ENCODE results near the gene MED15. TPM values are rescaled to one million over a fixed set of nuclear protein-coding genes. Genes with fewer than 3 reads are reported as not detected.

The MED15 gene
- total and polyA plus RNA-seq, 2 of the 8 experiments (the other 6 are each of a cell fraction or from before 2014, with no cell fraction given), result 28.3 to 57.1 TPM

GRCh38 chr22:20542055-20542454 lies 34.6 kb downstream of the MED15 start (continued):
- no peak for TF ChIP-seq EGR1 (IDR thresholded peaks at IDR 0.05; ENCODE audit: borderline replicate concordance, low read depth, low read length)
- no peak for TF ChIP-seq SP1 (IDR thresholded peaks at IDR 0.05; ENCODE audit: low read depth, low read length)
- no peak for TF ChIP-seq POLR2AphosphoS5 (IDR thresholded peaks at IDR 0.05; ENCODE audit: low read depth, low read length)
- no peak for TF ChIP-seq JUND (IDR thresholded peaks at IDR 0.05; ENCODE audit: low read length)

Measured in H1 (cell line).